ENCODE measurements around the gene WFDC2.
"Not testable (repeated sequence)": the region's sequence is repeated elsewhere in the genome, so short reads cannot be mapped to it uniquely, and the experiment has no call there.

The WFDC2 gene

DNA sequence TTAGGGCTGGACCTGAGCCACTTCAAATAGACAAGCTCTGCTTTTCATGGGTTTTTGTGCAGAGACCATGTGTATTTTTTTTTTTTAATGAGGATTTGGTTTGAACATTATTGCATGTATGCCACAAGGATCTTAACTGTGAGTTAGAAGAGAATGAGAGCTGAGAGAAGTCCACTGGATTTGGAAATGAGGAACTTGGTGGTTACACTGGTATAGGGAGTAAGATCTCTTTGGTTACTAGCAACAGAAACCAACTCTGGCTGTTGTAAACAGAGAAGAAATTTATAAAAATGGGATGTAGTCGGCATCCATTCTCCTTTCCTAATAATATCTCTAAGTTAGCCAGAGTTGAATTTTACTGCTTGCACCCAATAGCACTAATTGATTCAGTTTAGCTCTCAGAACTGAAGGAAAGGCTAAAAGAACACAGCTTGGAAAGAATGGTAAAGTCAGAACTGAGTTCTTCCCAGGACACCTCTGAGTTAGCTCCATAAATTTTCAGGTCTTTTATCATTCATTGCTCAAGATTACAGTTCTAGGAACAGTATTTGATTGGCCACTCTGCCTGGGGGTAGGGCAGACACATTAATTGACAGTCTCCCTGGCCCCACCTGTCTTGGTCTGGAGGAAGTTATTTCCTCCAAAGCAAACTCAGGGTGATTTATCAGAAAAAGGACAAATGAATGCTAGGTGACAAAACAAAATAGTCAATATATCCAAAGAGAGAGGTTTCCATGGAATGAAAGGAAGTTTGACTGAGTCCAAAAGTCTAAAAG, 3.9 kb upstream of the WFDC2 start:
- no peak for DNase-seq (ENCODE audit: low spot score)
- TF ChIP-seq, protein P1, sequence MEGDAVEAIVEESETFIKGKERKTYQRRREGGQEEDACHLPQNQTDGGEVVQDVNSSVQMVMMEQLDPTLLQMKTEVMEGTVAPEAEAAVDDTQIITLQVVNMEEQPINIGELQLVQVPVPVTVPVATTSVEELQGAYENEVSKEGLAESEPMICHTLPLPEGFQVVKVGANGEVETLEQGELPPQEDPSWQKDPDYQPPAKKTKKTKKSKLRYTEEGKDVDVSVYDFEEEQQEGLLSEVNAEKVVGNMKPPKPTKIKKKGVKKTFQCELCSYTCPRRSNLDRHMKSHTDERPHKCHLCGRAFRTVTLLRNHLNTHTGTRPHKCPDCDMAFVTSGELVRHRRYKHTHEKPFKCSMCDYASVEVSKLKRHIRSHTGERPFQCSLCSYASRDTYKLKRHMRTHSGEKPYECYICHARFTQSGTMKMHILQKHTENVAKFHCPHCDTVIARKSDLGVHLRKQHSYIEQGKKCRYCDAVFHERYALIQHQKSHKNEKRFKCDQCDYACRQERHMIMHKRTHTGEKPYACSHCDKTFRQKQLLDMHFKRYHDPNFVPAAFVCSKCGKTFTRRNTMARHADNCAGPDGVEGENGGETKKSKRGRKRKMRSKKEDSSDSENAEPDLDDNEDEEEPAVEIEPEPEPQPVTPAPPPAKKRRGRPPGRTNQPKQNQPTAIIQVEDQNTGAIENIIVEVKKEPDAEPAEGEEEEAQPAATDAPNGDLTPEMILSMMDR (IDR thresholded peaks at IDR 0.05; ENCODE audit: extremely low read depth, missing control alignments), result no peak

DNA sequence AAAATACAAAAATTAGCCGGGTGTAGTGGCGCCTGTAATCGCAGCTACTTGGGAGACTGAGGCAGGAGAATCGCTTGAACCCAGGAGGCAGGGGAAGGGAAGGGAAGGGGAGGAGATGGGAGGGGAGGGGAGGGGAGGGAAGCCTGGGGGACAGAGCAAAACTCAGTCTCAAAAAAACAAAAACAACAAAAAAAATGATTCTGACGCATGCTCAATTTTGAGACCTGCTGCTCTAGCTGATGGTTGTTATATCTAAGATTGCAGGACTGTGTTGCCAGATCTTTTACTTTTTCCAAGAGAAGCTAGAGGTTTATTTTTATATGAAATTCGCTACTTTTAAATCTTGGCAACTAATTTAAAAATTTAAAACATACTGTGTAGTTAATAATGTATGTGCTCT, 2.4 kb upstream of the WFDC2 start:
- DNase-seq (ENCODE audit: low spot score), result no peak
- TF ChIP-seq, protein P1 (IDR thresholded peaks at IDR 0.05; ENCODE audit: extremely low read depth, missing control alignments), result no peak

DNA sequence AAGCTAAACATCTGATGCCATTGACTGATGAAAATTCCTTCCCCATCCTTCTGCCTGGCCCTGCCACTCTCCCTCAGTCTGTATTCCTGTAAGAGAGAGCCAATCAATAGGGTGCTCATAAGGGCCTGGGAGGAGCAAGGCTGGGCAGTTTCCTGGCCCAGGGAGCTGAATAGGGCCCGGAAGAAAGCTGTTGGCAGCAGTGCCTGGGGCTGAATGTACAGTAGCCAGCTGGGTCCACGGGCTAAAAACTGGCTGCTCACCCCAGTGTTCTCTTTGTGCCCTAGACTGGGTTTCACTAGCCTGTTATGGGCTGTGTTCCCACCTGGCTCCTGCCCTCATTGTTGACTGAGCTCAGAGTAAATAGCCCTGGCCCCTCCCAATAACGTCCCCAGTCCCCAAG, 1.7 kb upstream of the WFDC2 start:
- TF ChIP-seq, protein P1 (IDR thresholded peaks at IDR 0.05; ENCODE audit: extremely low read depth, missing control alignments), result no peak
- no peak for DNase-seq (ENCODE audit: low spot score)

DNA sequence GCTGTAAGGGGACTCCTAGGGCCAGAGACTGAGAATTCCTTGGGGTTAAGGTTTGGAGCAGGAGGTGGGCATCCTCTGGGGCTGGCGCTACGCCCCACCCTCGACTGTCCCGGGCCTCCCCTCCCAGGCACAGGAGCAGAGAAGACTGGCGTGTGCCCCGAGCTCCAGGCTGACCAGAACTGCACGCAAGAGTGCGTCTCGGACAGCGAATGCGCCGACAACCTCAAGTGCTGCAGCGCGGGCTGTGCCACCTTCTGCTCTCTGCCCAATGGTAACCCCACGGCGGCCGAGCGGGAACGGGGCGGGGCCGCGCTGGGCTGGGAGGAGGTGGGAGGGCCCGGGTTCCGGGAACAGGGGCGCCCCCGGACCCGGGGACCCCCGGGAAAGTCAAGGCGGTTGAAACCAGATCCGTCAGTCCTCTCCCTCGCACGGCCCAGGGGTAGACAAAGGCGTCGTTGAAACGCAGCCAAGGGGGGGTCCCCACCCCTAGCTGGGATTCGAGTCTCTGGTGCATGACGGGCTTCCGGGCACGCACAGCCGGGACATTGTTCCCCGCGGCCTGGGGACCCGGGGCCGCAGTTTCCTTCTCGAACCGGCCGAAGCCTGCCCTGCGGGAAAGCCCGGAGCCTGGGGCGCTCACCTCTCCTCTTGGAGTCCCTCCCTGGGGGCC, 844 bp downstream of the WFDC2 start:
- peak; percentile 41 for DNase-seq (ENCODE audit: low spot score)

DNA sequence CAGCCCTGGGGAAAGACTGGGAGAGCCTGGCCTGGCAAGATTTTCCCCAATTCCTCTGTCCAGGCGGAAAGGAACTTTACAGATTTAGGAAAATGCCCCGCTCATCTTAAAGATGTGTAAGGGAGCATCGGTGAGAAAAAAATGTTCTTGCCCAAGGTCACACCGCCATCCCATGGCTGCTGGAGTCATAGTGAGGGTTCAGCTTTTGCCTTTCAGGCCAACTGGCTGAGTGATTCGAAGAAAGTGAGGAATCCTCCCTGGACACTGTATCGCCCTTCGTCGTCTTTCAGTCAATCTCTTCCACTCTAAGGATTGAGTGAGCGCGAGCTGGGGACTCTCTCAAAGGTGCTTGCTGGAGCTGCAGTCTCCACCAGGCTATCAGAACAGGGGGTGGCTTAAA, 1.4 kb downstream of the WFDC2 start:
- DNase-seq (ENCODE audit: low spot score), result no peak
- TF ChIP-seq, protein P1 (IDR thresholded peaks at IDR 0.05; ENCODE audit: extremely low read depth, missing control alignments), result no peak

More for the DNA sequence above, 844 bp downstream of the WFDC2 start:
- TF ChIP-seq, protein P1 (IDR thresholded peaks at IDR 0.05; ENCODE audit: extremely low read depth, missing control alignments), result no peak

DNA sequence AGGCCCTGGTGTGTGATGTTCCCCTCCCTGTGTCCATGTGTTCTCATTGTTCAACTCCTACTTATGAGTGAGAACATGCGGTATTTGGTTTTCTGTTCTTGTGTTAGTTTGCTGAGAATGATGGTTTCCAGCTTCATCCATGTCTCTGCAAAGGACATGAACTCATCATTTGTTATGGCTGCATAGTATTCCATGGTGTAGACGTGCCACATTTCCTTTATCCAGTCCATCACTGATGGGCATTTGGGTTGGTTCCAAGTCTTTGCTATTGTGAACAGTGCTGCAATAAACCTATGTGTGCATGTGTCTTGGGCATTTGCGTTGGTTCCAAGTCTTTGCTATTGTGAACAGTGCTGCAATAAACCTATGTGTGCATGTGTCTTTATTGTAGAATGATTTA, 2.7 kb downstream of the WFDC2 start:
- not testable (repeated sequence) for DNase-seq (ENCODE audit: low spot score)

DNA sequence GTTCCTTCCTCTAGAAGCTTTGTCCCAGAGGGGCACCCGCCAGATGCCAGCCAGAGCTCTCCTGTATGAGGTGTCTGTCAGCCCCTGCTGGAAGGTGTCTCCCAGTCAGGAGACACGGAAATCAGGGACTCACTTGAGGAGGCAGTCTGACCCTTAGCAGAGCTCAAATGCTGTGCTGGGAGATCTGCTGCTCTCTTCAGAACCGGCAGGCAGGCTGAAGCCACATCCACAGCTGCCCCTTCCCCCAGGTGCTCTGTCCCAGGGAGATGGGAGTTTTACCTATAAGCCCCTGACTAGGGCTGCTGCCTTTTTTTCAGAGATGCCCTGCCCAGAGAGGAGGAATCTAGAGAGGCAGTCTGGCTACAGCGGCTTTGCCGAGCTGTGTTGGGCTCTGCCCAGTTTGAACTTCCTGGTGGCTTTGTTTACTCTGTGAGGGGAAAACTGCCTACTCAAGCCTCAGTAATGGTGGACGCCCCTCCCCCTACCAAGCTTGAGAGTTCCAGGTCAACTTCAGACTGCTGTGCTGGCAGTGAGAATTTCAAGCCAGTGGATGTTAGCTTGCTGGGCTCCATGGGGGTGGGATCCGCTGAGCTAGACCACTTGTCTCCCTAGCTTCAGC, 8.1 kb downstream of the WFDC2 start:
- DNase-seq (ENCODE audit: low spot score), result not testable (repeated sequence)

DNA sequence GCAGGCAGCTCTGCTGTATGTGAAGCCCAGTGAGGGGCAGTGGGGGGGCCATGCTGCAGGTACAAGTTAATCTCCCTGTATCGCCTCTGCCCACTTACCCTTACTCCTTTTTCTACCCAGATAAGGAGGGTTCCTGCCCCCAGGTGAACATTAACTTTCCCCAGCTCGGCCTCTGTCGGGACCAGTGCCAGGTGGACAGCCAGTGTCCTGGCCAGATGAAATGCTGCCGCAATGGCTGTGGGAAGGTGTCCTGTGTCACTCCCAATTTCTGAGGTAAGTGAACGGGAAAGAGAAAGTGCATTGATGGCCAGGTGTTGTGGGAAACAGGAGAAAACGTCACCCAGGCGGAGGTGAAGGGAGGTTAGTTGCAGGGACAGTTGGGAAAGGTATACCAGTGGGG, 10.3 kb downstream of the WFDC2 start:
- TF ChIP-seq, protein P1 (IDR thresholded peaks at IDR 0.05; ENCODE audit: extremely low read depth, missing control alignments), result no peak
- DNase-seq (ENCODE audit: low spot score), result no peak

Data from GM20000 (cell line).